ENCODE results near the gene VIL1. TPM values are rescaled to one million over a fixed set of nuclear protein-coding genes. Genes with fewer than 3 reads are reported as not detected.

Gene VIL1
- total RNA-seq, 2 donors from 2014 or later = not detected

DNA sequence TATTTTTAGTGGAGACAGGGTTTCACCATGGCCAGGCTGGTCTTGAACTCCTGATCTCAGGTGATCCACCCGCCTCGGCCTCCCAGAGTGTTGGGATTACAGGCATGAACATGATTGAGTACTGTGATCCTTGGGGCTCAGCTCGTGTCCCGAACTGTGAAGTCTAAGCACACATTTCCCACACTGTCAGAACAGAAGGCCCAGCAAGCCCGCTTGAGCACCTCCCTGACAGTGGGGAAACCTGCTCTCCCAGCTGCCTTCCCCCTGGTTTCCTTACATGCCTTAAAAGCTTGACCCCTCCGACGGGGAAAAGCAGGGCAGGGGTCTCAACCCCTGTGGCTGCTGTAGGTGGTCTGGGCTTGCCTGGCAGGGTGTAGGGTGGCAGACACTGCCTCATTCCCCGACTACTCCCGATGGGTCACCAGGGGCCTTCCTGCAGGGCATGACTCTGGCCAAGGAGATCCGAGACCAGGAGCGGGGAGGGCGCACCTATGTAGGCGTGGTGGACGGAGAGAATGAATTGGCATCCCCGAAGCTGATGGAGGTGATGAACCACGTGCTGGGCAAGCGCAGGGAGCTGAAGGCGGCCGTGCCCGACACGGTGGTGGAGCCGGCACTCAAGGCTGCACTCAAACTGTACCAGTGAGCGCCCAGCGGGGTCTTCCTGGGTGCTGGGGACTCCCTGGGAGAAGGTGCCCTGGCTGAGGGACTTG lies 10.1 kb downstream of the VIL1 start:
- Mint-ChIP-seq H3K27me3 (ENCODE audit: low read depth) (no peaks in the 10 kb centered on the region), H3K4me3 (no peak overlapping the region), H3K36me3 (ENCODE audit: insufficient read depth in 2 of 2) (no peaks in the 10 kb centered on the region), H3K9me3 (no peaks in the 10 kb centered on the region), H3K4me1 (ENCODE audit: low read depth) (no peaks in the 10 kb centered on the region), H3K27ac (no peak overlapping the region)
- DNase-seq = no peak
- ATAC-seq (replicated peaks in 1 of 2) = no peak

DNA sequence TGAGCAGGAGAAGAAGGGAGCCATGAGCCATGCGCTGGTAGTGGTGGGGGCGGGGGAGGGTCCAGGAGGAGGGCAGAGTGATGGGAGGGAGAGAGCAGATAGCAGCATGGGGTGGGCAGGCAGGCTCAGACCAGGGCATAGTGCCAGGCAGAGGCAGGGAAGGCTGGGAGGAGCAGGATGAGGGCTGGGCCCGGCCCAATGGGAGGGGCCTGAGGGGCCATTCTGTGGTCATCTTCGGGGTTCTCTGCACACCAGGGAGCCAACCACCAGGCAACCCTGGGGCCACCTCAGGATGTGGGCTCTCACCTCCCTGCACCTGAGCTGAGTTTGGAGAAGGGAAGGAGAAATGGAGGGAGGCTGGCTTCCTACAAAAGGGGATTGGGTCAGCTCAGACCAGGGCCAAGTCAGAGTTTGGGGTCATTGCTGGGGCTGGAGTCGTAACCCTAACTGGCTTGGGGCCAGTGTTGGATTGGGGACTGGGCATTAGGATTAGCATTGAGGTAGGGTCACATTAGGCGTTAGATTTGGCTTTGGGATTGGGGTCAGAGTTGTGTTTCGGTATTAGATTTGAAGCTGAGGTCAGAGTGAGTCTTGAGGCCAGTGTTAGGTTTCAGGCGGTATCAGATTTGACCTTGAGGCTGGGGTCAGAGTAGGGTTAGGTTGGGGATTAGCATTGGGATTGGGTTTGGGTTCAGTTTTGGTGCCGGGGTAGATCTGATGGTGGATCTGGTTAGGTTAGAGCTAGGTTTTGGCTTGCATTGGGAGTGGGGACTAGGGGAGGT lies 11.2 kb downstream of the VIL1 start:
- ATAC-seq (replicated peaks in 1 of 2) (no peak), DNase-seq (no peak)
- Mint-ChIP-seq H3K9me3 (no peaks in the 10 kb centered on the region), H3K4me3 (no peak overlapping the region), H3K27ac (no peak overlapping the region), H3K27me3 (ENCODE audit: low read depth) (no peaks in the 10 kb centered on the region), H3K4me1 (ENCODE audit: low read depth) (no peaks in the 10 kb centered on the region), H3K36me3 (ENCODE audit: insufficient read depth in 2 of 2) (no peaks in the 10 kb centered on the region)

DNA sequence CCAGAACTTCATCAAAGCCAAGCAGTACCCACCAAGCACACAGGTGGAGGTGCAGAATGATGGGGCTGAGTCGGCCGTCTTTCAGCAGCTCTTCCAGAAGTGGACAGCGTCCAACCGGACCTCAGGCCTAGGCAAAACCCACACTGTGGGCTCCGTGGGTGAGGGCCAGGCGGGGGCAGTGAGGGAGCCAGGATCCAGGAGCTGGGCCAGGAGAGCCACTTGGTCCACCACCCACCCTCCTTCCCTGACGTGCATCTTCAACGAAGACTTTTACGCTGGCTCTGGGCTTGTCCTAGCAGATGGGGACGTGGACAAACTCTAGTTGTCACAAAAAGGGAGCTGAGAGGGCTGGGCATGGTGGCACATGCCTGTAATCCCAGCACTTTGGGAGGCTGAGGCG lies 11.8 kb downstream of the VIL1 start:
- H3K9me3 Mint-ChIP-seq = no peaks in the 10 kb centered on the region
- H3K4me3 Mint-ChIP-seq = no peak overlapping the region
- no peak for ATAC-seq (replicated peaks in 1 of 2)
- H3K27ac Mint-ChIP-seq = no peak overlapping the region
- no peaks in the 10 kb centered on the region for H3K27me3 Mint-ChIP-seq (ENCODE audit: low read depth)
- H3K36me3 Mint-ChIP-seq (ENCODE audit: insufficient read depth in 2 of 2) = no peaks in the 10 kb centered on the region
- no peak for DNase-seq
- no peaks in the 10 kb centered on the region for H3K4me1 Mint-ChIP-seq (ENCODE audit: low read depth)

DNA sequence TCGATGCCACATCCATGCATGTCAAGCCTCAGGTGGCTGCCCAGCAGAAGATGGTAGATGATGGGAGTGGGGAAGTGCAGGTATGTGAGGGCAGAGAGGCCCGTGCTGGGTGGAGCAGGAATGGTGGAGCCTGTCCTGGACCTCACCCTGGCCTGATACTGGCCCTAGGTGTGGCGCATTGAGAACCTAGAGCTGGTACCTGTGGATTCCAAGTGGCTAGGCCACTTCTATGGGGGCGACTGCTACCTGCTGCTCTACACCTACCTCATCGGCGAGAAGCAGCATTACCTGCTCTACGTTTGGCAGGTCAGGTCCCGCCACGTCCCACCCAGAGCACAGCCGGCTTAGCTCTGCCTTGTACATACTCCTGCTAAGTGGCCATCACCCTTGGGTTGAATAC lies 13.0 kb downstream of the VIL1 start:
- no peaks in the 10 kb centered on the region for H3K9me3 Mint-ChIP-seq
- H3K27ac Mint-ChIP-seq = no peak overlapping the region
- H3K36me3 Mint-ChIP-seq (ENCODE audit: insufficient read depth in 2 of 2) = no peaks in the 10 kb centered on the region
- no peak for DNase-seq
- no peaks in the 10 kb centered on the region for H3K4me1 Mint-ChIP-seq (ENCODE audit: low read depth)
- ATAC-seq (replicated peaks in 1 of 2) = no peak
- no peak overlapping the region for H3K4me3 Mint-ChIP-seq
- H3K27me3 Mint-ChIP-seq (ENCODE audit: low read depth) = no peaks in the 10 kb centered on the region

DNA sequence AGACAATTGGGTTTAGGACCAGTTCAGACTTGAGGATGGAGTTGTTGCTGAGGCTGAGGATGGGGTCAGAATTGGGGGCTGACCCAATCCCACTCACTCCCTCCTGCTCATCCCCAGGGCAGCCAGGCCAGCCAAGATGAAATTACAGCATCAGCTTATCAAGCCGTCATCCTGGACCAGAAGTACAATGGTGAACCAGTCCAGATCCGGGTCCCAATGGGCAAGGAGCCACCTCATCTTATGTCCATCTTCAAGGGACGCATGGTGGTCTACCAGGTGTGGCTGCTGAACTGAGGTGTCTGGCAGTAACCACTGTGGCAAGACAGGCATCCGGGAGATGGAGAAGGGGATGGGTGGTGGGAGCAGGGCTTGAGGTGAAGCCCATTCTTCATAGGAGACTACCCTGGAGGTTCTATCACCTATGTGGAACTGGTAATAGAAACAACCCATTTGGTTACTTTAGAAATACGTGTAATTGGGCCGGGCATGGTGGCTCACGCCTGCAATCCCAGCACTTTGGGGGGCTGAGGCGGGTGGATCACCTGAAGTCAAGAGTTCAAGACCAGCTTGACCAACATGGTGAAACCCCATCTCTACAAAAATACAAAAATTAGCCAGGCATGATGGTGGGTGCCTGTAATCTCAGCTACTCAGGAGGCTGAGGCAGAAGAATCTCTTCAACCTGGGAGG lies 13.9 kb downstream of the VIL1 start:
- ATAC-seq (replicated peaks in 1 of 2) = no peak
- no peak for DNase-seq
- no peaks in the 10 kb centered on the region for H3K4me1 Mint-ChIP-seq (ENCODE audit: low read depth)
- H3K27ac Mint-ChIP-seq = no peak overlapping the region
- H3K36me3 Mint-ChIP-seq (ENCODE audit: insufficient read depth in 2 of 2) = no peaks in the 10 kb centered on the region
- no peaks in the 10 kb centered on the region for H3K27me3 Mint-ChIP-seq (ENCODE audit: low read depth)
- H3K4me3 Mint-ChIP-seq = no peak overlapping the region
- H3K9me3 Mint-ChIP-seq = no peaks in the 10 kb centered on the region

DNA sequence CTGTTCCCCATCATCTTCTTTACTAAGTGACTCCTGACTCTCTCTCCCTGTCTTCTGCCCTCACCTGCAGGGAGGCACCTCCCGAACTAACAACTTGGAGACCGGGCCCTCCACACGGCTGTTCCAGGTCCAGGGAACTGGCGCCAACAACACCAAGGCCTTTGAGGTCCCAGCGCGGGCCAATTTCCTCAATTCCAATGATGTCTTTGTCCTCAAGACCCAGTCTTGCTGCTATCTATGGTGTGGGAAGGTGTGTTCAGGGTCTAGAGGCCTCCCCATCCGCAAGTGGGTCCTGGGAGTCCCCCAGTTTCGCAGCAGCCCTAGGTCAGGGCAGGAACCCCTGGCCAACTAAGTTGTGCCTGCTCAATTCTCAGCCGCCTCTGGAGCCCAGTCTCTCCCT lies 15.5 kb downstream of the VIL1 start:
- no peaks in the 10 kb centered on the region for H3K4me1 Mint-ChIP-seq (ENCODE audit: low read depth)
- H3K9me3 Mint-ChIP-seq = no peaks in the 10 kb centered on the region
- H3K4me3 Mint-ChIP-seq = no peak overlapping the region
- no peak overlapping the region for H3K27ac Mint-ChIP-seq
- ATAC-seq (replicated peaks in 1 of 2) (no peak), DNase-seq (no peak)
- no peaks in the 10 kb centered on the region for H3K27me3 Mint-ChIP-seq (ENCODE audit: low read depth)
- no peaks in the 10 kb centered on the region for H3K36me3 Mint-ChIP-seq (ENCODE audit: insufficient read depth in 2 of 2)

DNA sequence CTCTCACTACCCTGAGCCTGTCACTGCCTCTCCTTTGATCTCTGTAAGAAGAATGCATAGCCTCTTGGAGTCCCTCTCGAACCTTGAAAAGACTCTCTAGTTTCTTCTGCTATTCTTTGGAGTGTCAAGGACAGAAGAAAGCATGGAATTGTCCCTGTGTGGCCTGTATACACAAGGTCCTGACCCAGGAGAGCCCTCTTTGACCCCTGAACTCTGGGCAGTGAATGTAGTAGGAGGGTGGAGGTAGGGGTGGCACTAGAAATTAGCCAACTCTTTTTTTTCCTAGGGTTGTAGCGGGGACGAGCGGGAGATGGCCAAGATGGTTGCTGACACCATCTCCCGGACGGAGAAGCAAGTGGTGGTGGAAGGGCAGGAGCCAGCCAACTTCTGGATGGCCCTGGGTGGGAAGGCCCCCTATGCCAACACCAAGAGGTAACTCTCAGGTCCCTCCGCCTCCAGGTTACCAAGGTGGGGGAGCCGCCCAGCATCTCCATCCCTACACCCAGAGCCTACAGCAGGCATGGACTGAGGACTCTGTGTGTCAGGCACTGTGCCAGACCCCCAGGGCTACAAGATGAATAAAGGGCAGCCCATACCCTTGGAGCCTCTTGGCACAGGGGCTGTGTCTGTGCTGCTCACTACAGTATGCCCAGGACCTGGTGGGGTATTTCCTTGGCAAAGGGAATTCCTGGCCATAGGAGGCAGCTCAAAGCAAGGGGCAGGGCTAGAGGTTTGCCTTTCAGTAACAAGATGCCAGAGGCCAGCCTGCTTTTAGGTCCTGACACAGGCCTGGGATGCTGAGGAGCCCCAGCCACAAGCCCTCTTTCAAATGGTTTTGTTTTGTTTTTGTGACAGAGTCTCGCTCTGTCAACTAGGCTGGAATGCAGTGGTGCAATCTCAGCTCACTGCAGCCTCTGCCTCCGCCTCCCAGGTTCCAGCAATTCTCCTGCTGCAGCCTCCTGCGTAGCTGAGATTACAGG lies 16.4 kb downstream of the VIL1 start:
- no peak for ATAC-seq (replicated peaks in 1 of 2)
- Mint-ChIP-seq H3K4me3 (no peak overlapping the region), H3K36me3 (ENCODE audit: insufficient read depth in 2 of 2) (no peaks in the 10 kb centered on the region), H3K27ac (no peak overlapping the region), H3K27me3 (ENCODE audit: low read depth) (no peaks in the 10 kb centered on the region), H3K4me1 (ENCODE audit: low read depth) (no peaks in the 10 kb centered on the region), H3K9me3 (no peaks in the 10 kb centered on the region)
- DNase-seq = no peak

DNA sequence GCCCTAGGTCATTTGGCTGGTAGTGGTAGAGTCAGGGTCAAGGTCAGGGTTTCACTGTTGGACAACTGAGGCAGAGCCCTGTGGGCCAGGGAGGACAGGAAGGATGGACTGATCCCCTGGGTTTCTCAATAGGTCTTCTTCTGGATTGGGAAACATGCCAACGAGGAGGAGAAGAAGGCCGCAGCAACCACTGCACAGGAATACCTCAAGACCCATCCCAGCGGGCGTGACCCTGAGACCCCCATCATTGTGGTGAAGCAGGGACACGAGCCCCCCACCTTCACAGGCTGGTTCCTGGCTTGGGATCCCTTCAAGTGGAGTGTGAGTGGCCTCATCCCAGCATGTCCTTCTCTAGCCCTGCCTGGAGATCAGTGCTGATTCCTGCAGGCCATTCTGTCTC lies 18.1 kb downstream of the VIL1 start:
- Mint-ChIP-seq H3K27me3 (ENCODE audit: low read depth) (no peaks in the 10 kb centered on the region), H3K27ac (no peak overlapping the region), H3K4me3 (no peak overlapping the region), H3K36me3 (ENCODE audit: insufficient read depth in 2 of 2) (no peaks in the 10 kb centered on the region), H3K4me1 (ENCODE audit: low read depth) (no peaks in the 10 kb centered on the region), H3K9me3 (no peaks in the 10 kb centered on the region)
- DNase-seq = no peak
- ATAC-seq (replicated peaks in 1 of 2) = no peak

DNA sequence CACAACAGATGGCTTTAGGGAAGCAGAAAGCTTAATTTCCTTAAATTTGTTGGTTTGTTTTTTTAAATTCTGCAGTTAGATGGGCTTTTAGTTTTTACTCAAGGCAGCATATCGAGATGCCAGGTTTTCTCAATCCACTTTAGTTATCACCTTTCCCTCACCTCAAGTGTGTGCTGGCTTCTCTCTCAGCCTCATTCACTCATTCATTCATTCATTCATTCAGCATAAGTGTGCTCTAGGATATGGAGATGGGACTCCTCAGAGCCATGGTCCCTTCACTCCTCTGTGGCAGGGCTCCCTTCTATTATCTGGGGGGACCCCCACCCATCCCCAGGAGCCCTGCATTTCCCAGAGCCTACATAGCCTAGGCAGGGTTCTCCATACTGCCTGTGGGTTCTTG lies 19.0 kb downstream of the VIL1 start:
- DNase-seq (no peak), ATAC-seq (replicated peaks in 1 of 2) (no peak)
- Mint-ChIP-seq H3K27me3 (ENCODE audit: low read depth) (no peaks in the 10 kb centered on the region), H3K9me3 (no peaks in the 10 kb centered on the region), H3K4me1 (ENCODE audit: low read depth) (no peaks in the 10 kb centered on the region), H3K36me3 (ENCODE audit: insufficient read depth in 2 of 2) (no peaks in the 10 kb centered on the region), H3K4me3 (no peak overlapping the region), H3K27ac (no peak overlapping the region)

DNA sequence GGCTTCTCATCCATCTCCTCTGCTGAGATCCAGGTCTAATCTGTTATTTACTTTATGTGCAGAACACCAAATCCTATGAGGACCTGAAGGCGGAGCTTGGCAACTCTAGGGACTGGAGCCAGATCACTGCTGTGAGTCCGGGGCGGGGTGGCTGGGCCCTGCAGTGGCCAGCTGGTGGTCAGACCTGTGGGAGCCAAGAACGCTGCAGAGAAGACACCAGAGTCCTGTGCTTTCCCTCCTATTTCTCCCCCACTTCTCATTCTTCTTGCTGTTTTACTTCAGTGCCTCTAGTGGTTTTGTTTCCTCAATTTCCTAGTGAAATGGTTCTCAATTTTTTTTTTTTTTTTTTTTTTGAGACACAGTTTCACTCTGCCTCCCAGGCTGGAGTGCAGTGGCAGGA lies 19.7 kb downstream of the VIL1 start:
- DNase-seq = no peak
- no peaks in the 10 kb centered on the region for H3K27me3 Mint-ChIP-seq (ENCODE audit: low read depth)
- no peak for ATAC-seq (replicated peaks in 1 of 2)
- no peaks in the 10 kb centered on the region for H3K4me1 Mint-ChIP-seq (ENCODE audit: low read depth)
- no peak overlapping the region for H3K27ac Mint-ChIP-seq
- no peaks in the 10 kb centered on the region for H3K36me3 Mint-ChIP-seq (ENCODE audit: insufficient read depth in 2 of 2)
- no peak overlapping the region for H3K4me3 Mint-ChIP-seq
- H3K9me3 Mint-ChIP-seq = no peaks in the 10 kb centered on the region

DNA sequence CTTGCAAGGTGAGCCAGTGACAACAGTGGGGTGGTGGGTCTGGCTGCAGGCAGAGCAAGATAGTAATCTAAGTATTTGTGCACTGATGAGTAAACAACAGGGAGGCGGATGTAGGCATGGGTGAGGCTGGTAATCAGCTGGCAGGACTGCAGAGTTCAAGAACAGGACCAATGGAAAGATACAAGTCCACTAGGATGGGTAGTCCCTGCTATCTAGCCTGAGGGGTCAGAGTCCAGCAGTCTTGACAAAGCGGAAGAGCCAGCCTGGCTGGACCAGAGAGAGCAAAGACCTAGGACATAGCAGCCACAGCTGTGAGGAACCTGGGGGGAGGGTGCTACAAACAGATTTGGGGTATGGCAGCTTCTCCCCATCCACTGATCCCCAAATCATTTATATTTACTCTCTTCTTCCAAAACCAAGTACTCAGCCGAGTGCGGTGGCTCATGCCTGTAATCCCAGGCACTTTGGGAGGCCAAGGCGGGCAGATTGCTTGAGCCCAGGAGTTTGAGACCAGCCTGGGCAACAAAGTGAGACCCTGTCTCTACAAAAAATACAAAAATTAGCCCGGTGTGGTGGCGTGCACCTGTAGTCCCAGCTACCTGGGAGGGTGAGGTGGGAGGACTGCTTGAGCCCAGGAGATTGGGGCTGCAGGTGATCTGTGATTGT lies 25.9 kb downstream of the VIL1 start:
- ATAC-seq (replicated peaks in 1 of 2) (no peak), DNase-seq (no peak)
- Mint-ChIP-seq H3K27ac (no peak overlapping the region), H3K27me3 (ENCODE audit: low read depth) (no peaks in the 10 kb centered on the region), H3K4me3 (no peak overlapping the region), H3K4me1 (ENCODE audit: low read depth) (no peaks in the 10 kb centered on the region), H3K9me3 (no peaks in the 10 kb centered on the region), H3K36me3 (ENCODE audit: insufficient read depth in 2 of 2) (peaks cover 2 to 13% of the 10 kb centered on the region in 2 donors)

DNA sequence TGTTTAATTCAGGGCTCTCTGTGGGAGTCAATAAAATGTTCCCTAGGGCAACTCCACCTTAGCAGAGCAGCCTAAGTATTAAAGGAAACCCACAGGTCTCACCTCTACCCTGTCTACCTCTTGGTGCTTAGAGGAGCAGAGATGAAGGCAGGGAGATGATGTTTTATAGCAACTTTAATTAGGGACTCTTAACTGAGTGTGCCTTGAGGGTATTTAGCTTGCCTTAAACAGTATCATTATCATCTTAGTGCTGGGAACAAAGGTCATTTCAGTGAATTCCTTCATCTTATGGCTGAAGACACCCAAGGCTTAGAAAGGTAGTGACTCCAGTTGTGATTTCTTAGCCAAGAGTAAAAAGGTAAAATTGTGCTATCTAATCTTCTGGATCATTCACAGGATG lies 26.7 kb downstream of the VIL1 start:
- DNase-seq = no peak
- H3K9me3 Mint-ChIP-seq = no peaks in the 10 kb centered on the region
- H3K4me1 Mint-ChIP-seq (ENCODE audit: low read depth) = no peaks in the 10 kb centered on the region
- H3K27me3 Mint-ChIP-seq (ENCODE audit: low read depth) = no peaks in the 10 kb centered on the region
- peaks cover 2 to 13% of the 10 kb centered on the region in 2 donors for H3K36me3 Mint-ChIP-seq (ENCODE audit: insufficient read depth in 2 of 2)
- H3K4me3 Mint-ChIP-seq = no peak overlapping the region
- no peak overlapping the region for H3K27ac Mint-ChIP-seq
- ATAC-seq (replicated peaks in 1 of 2) = no peak
